ENCODE measurements around the gene USP2.

Gene USP2

DNA sequence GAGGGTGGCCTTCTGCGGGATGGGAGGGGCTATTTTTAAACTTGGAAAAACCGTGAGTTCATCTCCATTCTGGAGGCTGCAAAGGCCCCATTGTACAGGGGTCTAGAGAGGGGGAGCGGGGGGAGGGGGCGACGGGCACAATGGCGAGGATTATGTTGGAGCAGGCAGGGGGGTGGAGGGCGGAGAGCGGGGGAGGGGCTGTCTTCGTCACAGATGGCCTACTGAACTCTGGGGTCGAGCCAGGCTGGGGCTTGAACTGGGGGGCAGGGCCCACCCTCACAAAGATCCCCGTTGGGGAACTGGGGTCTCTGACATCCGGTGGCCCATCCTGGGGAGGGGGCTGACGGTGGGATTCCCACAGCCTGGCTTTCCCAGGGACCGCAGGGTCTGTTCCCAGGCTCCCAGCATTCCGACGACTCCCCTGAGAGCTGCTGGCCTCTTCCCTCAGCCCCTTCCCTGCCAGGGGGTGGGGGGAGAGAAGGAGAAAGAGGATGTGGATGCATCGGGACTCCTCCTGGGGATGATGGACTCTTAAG, 61.2 kb downstream of the USP2 start:
- no peak for DNase-seq

DNA sequence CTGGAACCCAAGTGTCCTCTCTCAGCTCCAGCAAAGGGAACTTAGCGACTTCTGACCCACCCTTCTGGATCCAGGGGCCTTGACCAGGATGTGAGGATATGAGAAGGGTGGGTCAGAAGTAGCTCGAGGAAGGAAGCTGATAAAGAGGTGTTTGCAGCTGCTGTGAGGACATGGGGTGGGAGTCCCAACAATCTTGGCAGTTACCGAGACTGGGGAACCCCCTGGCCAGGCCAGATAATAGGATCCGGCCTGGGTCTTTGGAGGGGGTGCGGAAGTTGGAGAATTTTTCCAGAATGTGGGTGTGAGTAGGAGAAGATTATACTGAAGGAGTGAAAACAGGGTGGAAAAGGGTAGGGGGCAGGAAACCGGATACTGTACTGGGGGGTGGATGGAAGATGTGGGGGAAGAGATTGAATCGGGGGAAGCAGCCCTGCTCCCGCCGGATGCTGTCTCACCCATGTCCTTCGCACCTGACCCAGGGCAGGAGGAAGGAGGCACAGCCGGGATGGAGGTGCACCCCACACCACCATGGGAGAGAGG, 61.7 kb downstream of the USP2 start:
- no peak for DNase-seq

DNA sequence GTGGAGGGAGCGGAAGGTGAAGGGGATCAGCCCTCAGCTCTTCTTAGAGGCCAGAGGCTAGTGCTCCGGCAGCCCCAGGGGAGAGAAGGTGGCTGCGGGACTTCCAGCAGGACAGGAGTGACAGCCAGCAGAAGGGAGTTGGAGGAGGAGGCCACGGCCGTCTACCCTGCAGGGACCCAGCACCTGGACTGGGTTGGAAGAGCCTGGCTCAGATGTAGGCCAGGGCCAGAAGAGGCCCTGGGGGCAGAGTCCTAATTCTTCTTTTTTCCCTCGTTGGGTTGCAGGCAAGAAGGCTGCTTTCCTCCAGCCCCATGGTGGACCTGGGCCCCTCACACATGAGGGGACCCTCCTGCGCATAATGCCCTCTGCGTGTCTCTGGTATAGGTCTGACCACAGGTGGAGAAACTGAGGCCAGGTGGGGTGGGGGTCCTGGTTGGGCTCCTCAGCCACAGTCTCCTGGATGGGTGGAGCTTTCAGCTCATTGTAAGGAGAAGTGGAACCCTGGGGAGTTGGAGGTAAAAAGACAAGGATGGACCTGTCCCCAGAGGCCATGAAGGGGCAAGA, 62.3 kb downstream of the USP2 start:
- DNase-seq, result no peak

DNA sequence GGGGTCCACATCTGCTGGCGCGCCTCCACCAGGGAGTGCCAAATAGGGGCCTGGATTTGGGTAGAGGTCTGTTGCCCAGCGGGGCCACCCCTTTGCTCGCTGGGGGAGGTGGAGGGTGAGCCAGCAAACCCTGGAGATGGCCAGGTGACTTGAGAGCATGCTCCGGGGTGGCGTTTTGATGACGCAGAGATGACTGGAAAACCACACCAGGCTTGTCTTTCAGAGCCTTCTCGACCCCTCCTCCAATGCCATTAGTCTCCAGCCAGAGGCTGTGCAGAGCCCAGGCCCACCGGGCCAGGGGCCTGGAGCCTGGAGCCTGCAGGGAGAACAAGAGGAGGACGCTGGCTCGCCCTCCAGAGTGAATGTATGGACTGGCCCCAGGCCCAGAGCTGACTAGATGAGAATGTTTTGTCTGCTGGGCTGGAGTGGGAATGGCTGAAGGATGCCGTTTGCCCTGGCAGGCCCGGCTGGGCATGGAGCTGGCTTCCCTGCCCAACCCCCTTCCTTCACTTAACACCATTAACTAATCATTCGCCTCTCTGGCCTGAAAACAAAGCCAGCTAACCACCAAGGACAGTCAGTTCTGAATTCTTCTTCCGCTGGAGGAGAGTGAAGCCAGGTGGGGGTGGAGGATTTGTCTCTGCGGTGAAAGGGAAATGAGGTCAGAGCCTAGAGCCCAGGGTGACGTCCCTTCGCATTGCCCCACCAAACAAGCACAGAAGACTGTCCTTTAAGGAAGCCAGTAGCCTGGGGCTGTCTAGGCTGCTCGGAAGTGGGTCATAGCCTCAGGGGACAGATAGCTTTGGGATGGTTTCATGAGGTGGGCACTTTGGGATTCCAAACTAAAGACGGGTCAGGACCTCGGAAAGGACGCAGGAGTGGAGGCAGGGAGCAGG, 63.0 kb downstream of the USP2 start:
- no peak for DNase-seq

DNA sequence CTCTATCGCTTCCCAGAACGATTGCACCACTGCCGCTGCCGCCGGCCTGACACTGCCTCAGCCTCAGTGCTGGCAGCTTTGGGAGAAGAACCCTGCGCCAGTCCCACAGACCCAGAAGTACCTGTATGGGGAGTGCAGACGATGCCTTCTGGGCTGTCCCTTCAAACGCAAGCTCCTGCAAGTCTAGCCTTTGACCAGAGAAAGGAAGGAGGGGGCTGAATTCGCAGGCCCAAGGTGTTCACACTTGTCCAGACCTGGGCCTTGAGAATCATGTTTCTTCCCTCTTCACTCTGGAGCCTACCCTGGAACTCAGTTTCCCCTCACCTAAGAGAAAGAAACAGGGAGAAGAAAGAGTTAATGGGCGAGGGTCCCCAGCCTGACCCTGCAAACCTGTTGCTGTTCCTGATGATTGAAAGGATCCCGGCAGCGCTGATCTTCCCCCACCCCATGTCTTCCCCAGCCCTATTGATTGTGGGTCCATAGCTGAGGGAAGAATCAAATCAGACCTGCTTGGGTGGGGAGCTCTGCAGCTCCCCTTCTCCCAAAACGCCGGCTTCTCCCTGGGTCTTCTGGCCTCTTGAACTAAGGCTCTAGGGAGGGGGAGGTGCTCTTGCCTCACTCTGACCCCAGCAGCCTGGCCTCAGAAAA, 63.8 kb downstream of the USP2 start:
- DNase-seq, result no peak

DNA sequence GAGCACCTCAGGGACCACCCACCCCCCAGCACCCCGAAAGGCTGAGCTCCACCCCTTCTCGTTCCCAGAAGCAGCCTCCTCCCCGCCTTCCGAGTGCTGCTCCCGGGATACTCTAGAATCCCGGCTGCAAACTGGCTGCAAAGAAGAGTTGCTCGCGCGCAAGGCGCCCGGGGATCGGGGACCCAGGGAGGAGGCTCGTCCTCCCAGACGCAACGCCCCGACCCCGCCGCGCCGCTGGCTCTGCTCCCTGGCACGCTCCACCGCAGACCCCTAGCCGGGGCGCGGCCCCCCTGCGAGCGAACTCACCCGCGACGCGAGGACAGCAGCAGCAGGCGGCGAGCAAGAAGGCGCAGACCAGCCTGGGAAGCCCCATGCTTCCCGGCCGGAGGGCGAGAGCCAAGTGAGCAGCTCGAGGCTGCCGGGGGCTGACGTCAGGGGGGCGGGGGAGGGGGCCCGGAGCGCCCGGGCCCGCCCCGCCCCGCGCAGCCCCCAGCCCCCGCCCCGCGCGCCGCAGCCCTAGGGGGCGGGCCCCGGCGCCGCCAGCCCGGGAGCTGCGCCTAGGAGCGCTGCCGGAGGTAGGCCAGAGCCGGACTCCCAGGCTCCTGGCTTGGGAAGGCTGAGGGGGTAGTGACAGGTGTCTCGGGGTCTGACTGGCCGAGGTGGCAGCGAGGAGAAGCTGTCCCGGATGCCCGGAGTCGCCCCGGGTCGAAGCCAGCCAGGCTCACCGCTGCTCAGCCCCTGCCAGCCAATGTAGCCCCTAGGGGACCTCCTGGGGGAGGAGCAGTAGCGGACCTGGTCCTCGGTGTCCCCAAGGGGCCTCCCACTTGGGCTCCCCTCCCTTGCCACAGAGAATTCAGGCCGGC, 64.5 kb downstream of the USP2 start, which contains the start of gene MCAM:
MCAM (minus strand) TSS at position 402 of the 863 bp plus-strand sequence; CDS start at position 373, 29 bp downstream.
- no peak for DNase-seq

DNA sequence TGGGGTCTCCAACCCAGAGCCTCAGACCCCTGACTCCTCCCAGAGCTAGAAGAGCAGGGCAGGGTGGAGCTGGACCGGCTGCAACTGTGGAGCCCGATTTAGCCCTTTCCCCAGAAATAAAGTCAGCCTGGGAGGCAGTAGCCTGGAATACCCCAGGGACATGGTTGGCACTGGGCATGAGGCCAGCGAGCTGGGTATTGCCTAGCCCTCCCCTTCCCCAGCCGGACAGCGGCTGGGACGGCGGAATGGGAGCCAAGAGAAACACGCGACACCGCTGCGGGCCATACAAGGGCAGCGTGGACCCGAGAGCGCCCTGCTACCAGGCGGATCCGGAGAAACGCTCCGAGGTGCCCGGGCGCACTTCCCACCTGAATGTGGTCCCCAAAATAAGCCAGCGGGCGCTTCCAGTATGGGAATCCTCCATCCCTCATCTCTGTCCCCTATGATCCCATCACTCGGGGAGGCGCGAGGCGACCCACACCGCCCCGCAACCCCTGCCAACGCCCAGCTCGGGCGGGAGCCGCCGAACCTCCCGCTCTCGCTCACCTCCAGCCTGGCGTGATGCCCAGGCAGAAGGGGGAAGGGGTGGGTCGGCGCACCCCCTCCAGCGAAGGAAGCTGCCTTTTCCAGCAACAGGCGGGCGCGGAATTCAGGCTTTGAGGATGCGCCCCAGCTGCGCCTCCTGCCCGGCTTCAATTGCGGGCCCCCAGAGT, 65.3 kb downstream of the USP2 start:
- no peak for DNase-seq

DNA sequence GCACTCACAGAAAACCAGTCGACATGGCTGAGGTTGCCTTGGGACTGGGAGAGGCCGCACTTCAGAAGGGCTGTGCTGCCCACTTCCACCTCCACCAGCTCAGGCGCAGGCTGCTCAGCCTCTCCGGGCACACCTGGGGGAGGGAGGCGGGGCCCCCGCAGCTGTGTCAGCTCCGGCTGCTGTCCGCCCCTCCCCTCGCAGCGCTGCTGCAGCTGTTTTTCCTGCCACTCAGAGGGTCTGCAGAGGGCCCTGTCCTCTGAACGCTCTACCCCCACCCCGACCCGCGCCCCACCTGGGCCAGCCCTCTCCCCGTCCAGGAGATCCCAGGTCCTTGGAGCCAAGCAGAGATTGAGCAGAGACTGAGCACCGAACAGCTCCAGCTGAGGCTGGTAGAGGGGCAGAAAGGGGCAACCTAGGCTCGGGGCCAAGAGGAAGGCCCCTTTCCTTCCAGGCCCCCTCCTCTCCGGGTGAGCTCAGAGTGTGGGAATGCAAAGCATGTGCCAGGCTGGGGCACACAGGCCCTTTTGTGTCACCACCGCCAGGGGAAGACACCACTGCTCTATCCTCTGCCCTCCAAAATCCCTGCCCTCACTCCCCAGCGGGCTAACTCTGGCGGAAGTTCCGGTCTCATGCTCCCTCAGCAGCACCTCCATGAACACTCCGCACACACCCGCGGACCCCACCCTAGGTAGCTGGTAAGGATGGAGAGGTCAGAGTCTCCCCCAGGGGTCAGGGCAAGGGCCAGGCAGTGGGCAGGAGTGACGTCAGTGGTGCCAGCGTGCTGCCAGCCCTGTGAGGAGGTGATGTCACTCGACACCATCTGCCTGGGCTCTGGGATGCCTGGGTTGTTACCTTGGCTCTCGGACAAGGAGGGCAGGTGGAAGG, 66.1 kb downstream of the USP2 start:
- peak; percentile 3 to 52 for DNase-seq

DNA sequence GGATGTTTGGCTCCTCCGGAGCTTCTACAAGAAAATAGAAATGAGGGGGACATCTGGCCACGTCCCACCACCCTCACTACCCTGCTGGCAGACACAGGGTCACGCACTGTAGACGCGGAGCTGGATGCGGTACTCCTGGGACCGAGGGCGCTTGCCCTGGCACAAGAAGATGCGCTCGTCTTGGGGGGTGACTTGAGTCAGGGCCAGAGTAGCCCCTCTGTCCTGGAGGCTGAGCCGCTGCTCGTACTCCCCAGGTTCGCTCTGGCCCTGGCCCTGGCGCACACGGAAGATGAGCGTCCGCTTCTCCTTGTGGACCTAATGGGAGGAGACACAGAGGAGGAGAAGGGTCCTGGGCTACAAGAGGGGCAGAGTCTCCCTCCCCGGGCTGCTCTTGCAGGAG, 66.8 kb downstream of the USP2 start:
- no peak for DNase-seq

DNA sequence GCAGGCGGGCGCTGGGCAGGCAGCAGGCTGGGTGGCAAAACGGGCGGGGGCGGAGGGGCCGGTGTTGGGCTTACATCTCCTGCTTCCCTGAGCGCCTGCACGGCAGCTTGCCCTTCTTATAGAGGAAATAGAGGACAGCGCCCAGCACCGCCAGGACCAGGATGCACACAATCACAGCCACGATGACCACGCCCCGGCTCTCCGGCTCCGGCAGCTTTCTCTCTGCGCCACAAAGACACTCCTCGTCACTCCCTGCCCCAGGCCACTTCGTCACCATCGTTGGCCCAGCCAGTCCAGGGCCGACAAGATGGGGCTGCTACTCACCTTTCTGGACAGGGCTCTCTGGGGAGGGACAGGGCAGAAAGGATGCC, 70.8 kb downstream of the USP2 start:
- DNase-seq, result no peak

DNA sequence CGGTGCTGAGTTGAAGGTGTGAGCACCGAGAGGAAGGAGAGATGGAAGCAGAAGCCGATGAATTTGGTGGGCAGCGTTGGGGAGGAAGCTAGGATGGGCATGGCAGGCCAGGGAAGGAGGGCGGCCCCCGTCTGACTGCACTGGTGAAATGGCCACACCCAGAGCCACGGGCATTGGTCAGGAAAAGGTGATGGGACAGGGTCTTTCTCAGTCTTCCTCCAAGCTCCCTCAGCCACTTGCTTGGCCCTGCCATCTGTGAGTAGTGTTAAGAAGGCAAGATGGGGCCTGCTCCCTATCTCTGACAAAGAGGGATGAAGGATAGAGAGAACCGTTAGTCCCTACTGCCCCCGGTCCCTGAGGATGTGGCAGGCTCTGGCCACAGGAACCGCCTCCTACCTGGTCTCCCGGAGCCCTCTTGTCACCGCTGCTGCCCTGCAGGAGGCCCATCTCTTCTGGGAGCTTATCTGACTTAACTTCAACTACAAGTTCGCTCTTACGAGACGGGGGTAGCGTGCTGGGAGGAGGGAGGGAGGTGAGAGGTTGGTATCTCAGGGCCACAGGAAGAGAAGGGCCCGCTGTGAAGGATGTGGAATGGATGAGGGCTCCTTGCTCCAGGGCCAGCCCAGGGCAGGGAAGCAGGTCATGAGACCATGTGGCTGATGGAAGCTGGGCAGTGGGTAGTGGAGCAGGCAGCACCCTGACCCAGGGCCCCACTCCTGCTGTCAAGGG, 71.4 kb downstream of the USP2 start:
- DNase-seq, result no peak

DNA sequence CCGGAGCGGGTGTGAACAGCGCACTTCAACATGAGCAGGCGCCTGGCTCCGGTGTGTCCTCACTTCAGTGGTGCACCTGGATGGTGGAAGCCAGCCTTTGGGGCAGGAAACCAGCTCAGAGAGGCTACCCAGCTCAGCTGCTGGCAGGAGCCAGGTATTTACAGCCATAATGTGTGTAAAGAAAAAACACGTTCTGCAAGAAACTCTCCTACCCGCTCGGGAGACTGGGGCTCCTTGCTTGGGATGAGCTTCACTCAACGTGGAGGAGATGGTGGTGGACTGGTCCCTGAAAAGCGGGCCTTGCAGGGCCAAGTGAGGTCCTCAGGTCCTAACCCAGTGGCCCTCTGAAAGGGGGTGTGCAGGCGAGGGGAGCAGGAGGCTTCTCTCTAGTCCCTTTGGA, 72.1 kb downstream of the USP2 start:
- no peak for DNase-seq

DNA sequence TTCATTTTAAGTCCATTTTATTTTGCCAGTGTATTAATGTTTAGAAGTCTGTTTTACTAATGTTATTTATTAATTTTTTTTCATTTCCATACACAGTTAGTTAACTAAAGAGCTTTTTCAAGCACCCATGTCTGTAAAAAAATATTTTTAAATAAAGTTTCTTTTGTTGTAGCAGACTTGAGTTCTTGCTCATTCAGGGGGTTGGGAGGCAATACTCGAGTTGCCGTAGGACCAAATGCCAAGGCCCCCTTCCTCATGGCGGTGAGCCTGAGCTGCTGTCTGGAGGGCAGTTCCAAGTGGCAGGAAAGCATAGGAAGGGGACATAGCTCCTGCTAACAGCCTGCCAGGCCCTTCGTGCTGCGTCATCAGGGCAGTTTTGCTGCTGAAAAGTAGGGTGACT, 73.5 kb downstream of the USP2 start:
- DNase-seq, result no peak

DNA sequence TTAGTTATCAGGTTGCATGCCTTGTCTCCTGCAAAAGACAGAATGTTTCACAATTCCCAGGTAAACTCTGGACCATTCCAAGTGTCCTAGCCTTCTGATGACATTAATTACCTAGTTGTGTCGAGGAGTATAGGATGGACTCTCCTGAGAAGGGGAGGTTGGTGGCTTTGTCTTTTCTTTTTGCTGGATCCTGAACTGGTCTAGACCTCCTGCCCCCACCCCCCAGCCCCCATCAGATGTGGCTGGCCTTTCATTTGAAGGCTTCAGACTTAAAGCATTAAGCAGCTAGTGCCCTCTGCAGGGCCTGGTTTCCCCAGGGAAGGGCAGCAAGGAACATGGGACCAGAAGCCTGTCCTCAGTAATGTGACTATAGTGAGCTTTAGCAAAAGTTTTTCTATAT, 74.3 kb downstream of the USP2 start:
- DNase-seq, result no peak

DNA sequence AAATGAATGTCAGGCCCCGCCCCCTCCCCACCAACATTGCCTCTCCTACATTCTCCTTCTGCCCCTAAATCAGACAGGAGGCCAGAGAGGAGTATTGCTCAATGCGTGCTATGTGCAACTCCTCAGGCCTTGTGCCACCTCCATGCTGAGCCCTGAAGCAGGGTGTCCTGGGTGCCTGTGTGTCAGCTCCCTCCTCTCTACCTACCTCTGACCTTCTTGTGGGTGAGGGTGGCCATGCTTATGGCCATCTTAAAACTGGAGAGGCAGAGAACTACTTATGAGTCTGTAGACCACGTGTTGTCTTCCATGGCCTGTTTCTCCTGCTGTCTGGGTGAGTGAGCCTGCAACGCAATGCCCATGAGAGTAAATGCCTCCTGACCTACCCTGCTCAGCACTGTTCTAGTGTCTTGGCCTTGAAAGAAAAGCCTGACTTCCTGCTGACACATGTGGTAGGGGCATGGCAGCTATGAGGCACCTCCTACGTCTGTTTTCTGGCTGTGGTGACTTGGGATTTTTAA, 75.1 kb downstream of the USP2 start:
- DNase-seq, result no peak

DNA sequence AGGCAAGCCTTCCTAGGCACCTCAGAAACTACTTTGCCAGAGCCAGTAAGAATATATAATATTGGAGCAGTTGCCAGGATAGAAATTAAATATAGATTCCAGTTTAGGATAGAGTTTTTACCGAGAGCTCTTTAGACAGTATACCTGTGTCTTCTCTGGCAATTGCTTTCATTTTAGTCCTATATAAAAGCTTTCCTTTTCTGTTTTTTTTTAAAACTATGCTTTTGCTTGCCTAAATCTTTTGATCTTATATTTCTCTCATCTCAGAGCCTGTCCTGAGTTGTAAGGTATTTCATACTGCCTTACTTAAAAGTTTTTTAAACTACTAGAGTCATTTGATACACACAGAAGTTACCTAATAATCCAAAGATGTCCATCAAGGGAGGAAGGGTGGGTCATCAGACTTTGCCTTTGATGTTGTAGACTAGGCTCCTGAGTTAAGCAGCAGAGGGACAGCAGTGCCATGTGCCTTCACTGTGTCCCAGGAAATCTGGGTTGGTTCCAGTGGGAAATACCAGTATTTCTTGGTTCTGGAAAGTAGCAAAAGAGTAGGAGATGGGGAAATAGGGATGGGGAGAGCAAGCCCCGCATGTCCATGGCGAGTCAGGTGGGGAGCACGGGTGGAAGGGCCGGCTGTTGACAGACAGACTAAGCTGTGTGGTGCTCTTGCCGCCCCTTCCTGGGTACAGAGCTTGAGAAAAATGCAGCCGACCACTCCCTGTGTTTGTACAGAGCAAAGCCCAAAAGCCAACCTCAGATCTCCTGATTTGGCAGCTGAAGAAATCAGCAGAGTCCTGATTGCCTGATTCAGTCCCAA, 75.7 kb downstream of the USP2 start:
- no peak for DNase-seq

Measured in cerebellar nuclear complex (tissue), 1 donor.